Right lobe of liver (tissue), 4 donors: ENCODE measurements around the gene ADGRG3.

Experiments used
- CTCF ChIP-seq, 4 donors: fragments of 200-600 bp in 3 of 4; fragments of 450-650 bp in 1 of 4; IDR thresholded peaks; one replicate each; pipeline versions ENCODE4 v1.5.1 to v1.8.0; 2016 to 2022; ENCODE audit warnings: antibody characterized with exemption in 4 of 4, mild to moderate bottlenecking in 2 of 4
- POLR2A ChIP-seq: fragments of 450-650 bp; IDR thresholded peaks from one replicate; pipeline ENCODE4 v1.6.1; 2017; ENCODE audit warnings: antibody characterized with exemption, mild to moderate bottlenecking
- donor health status: DM: no; HTN: no; CAD: no.
- donor health status: DM: no; HTN: no; CAD: no.
- donor health status: DM: no; HTN: yes; CAD: no.

GRCh38 chr16:57686577-57686976 lies 18.5 kb downstream of the ADGRG3 start:
- TF ChIP-seq CTCF (IDR thresholded peaks at IDR 0.05) = no peak
- no peak for TF ChIP-seq POLR2A
